IPS DF 6.9 (cell line): ENCODE measurements around the gene PPP6R1.

ENCODE experiments used
- DNase-seq: peaks from one replicate; pipeline ENCODE4 v3.0.0-alpha.2; 2013; ENCODE audit warnings: low read depth, low spot score
- H3K27ac ChIP-seq: one replicate; pipeline ENCODE4 v1.5.1; 2013; ENCODE audit warnings: low read length, control low read depth
- H3K27me3 ChIP-seq: 2 replicates; pipeline ENCODE4 v1.6.1; 2013; ENCODE audit warnings: mild to moderate bottlenecking, low read length; ENCODE audit not compliant: control insufficient read depth, insufficient read depth
- H3K36me3 ChIP-seq: 2 replicates; pipeline ENCODE4 v1.6.1; 2013; ENCODE audit warnings: low read length; ENCODE audit not compliant: control insufficient read depth, insufficient read depth
- H3K4me1 ChIP-seq: 2 replicates; pipeline ENCODE4 v1.6.1; 2013; ENCODE audit warnings: low read length; ENCODE audit not compliant: control insufficient read depth, insufficient read depth
- H3K4me3 ChIP-seq: 2 replicates; pipeline ENCODE4 v1.5.1; 2013; ENCODE audit warnings: mild to moderate bottlenecking, low read length
- H3K9me3 ChIP-seq: 2 replicates; pipeline ENCODE4 v1.6.1; 2013; ENCODE audit warnings: low read length, inconsistent platforms; ENCODE audit not compliant: control insufficient read depth, insufficient read depth
- WGBS: extraction: QIAGEN DNeasy Blood & Tissue Kit; methylation state at CpG from one replicate; pipeline ENCODE4 v1.1.7; 2013; ENCODE audit warnings: mixed read lengths, missing lambda C conversion rate; ENCODE audit not compliant: insufficient read length, insufficient coverage; 5-methylcytosine and 5-hydroxymethylcytosine counted together

The PPP6R1 gene

GRCh38 chr19:55279770-55280643 lies 21.2 kb upstream of the PPP6R1 start, which contains the start of gene HSPBP1:
Gene HSPBP1 (minus strand): TSS chr19:55280110. CDS start chr19:55279608, 502 bp downstream.
- Histone ChIP-seq H3K27me3 (no peaks in the 10 kb centered on the region), H3K9me3 (no peaks in the 10 kb centered on the region), H3K4me1 (peaks cover 2% of the 10 kb centered on the region; the same call in 1 of the 2 replicates), H3K27ac (no peak within 1 kb of the TSS), H3K36me3 (no peaks in the 10 kb centered on the region; the same call in 1 of the 2 replicates), H3K4me3 (peak within 1 kb of the TSS; percentile 66; the same call in 1 of the 2 replicates)
- WGBS: no CpG with 5 or more reads among the region's 52 CpGs
- DNase-seq: peak; percentile 96

- no CpG with 5 or more reads among the region's 23 CpGs for WGBS
Observed at GRCh38 chr19:55279340-55279739, 20.5 kb upstream of the PPP6R1 start.

GRCh38 chr19:55278391-55279135 lies 19.7 kb upstream of the PPP6R1 start:
- H3K4me3 ChIP-seq: no peak overlapping the region
- DNase-seq: no peak
- H3K27ac ChIP-seq: no peak overlapping the region
- no peaks in the 10 kb centered on the region for H3K9me3 ChIP-seq
- peaks cover 3% of the 10 kb centered on the region; the same call in 1 of the 2 replicates for H3K36me3 ChIP-seq
- H3K4me1 ChIP-seq: peaks cover under 1% of the 10 kb centered on the region; the same call in 1 of the 2 replicates
- WGBS: no CpG with 5 or more reads among the region's 13 CpGs
- no peaks in the 10 kb centered on the region for H3K27me3 ChIP-seq

More at GRCh38 chr19:55279340-55279739, 20.5 kb upstream of the PPP6R1 start:
- peak overlapping the region; percentile 66; the same call in 1 of the 2 replicates for H3K4me3 ChIP-seq
- H3K4me1 ChIP-seq: peaks cover 2% of the 10 kb centered on the region; the same call in 1 of the 2 replicates
- peaks cover under 1% of the 10 kb centered on the region; the same call in 1 of the 2 replicates for H3K36me3 ChIP-seq
- no peak for DNase-seq
- no peak overlapping the region for H3K27ac ChIP-seq
- H3K9me3 ChIP-seq: no peaks in the 10 kb centered on the region
- no peaks in the 10 kb centered on the region for H3K27me3 ChIP-seq

GRCh38 chr19:55277494-55277893 lies 18.7 kb upstream of the PPP6R1 start:
- no peak for DNase-seq
- H3K9me3 ChIP-seq: no peaks in the 10 kb centered on the region
- no CpG with 5 or more reads among the region's 17 CpGs for WGBS
- no peaks in the 10 kb centered on the region for H3K4me1 ChIP-seq
- no peak overlapping the region for H3K27ac ChIP-seq
- peaks cover 3% of the 10 kb centered on the region; the same call in 1 of the 2 replicates for H3K36me3 ChIP-seq
- H3K27me3 ChIP-seq: no peaks in the 10 kb centered on the region
- no peak overlapping the region for H3K4me3 ChIP-seq

GRCh38 chr19:55276720-55277430 lies 18.1 kb upstream of the PPP6R1 start:
- no peak for DNase-seq
- no CpG with 5 or more reads among the region's 15 CpGs for WGBS
- H3K9me3 ChIP-seq: no peaks in the 10 kb centered on the region
- peaks cover 3% of the 10 kb centered on the region; the same call in 1 of the 2 replicates for H3K36me3 ChIP-seq
- H3K4me1 ChIP-seq: no peaks in the 10 kb centered on the region
- H3K4me3 ChIP-seq: no peak overlapping the region
- no peaks in the 10 kb centered on the region for H3K27me3 ChIP-seq
- H3K27ac ChIP-seq: no peak overlapping the region

GRCh38 chr19:55275851-55276719 lies 17.3 kb upstream of the PPP6R1 start:
- no peak for DNase-seq
- H3K36me3 ChIP-seq: peaks cover 3% of the 10 kb centered on the region; the same call in 1 of the 2 replicates
- no peaks in the 10 kb centered on the region for H3K4me1 ChIP-seq
- no peak overlapping the region for H3K4me3 ChIP-seq
- no CpG with 5 or more reads among the region's 17 CpGs for WGBS
- no peak overlapping the region for H3K27ac ChIP-seq
- H3K27me3 ChIP-seq: no peaks in the 10 kb centered on the region
- no peaks in the 10 kb centered on the region for H3K9me3 ChIP-seq

GRCh38 chr19:55273978-55274707 lies 15.3 kb upstream of the PPP6R1 start:
- Histone ChIP-seq H3K36me3 (peaks cover 3% of the 10 kb centered on the region; the same call in 1 of the 2 replicates), H3K27ac (no peak overlapping the region), H3K27me3 (no peaks in the 10 kb centered on the region), H3K9me3 (no peaks in the 10 kb centered on the region), H3K4me3 (no peak overlapping the region), H3K4me1 (no peaks in the 10 kb centered on the region)
- no peak for DNase-seq
- WGBS: no CpG with 5 or more reads among the region's 36 CpGs

GRCh38 chr19:55272142-55272541 lies 13.3 kb upstream of the PPP6R1 start:
- WGBS: no CpG with 5 or more reads among the region's 18 CpGs
- DNase-seq: no peak
- Histone ChIP-seq H3K27ac (no peak overlapping the region), H3K4me1 (no peaks in the 10 kb centered on the region), H3K4me3 (no peak overlapping the region), H3K36me3 (peaks cover 3% of the 10 kb centered on the region; the same call in 1 of the 2 replicates), H3K27me3 (no peaks in the 10 kb centered on the region), H3K9me3 (no peaks in the 10 kb centered on the region)
